T-cell (primary cell): ENCODE results near the gene RASL10B. TPM values are rescaled to one million over a fixed set of nuclear protein-coding genes. Genes with fewer than 3 reads are reported as not detected.
A peak's percentile ranks its signal among the peaks of the same experiment; 100 is the strongest.

Experiments used
- ATAC-seq, 4 experiments: fragments of 200-7000 bp in 3 of 4; fragments of 150-1000 bp in 1 of 4; cut with Tn5 transposase; replicated peaks in 1 of 4; 1 replicate in 3 of 4; 2 replicates in 1 of 4; pipeline ENCODE4 v1.10.0; 2021; ENCODE audit warnings: moderate library complexity in 3 of 4, mild to moderate bottlenecking in 2 of 4, moderate number of reproducible peaks in 1 of 4
- CTCF ChIA-PET, 2 donors: fragments of 300-600 bp; sonication (Branson Sonifier 250); formaldehyde crosslinking; loops; one replicate each; lab custom pipeline; 2022; ENCODE audit warnings: antibody characterized with exemption in 2 of 2; lab: Charles Lee
- POLR2A ChIA-PET, 2 donors: fragments of 300-600 bp; sonication (Branson Sonifier 250); formaldehyde crosslinking; loops; one replicate each; lab custom pipeline; 2022; ENCODE audit warnings: antibody characterized with exemption in 2 of 2; lab: Charles Lee
- DNase-seq, 35 experiments: peaks; one replicate each; pipeline versions ENCODE4 v3.0.0 to v3.0.0-alpha.2; 2013 to 2023
- H3K27ac ChIP-seq: one replicate; pipeline ENCODE4 v1.5.1; 2013; ENCODE audit warnings: low read length
- H3K27me3 ChIP-seq, 2 experiments: replicated peaks in 1 of 2; 1 replicate in 1 of 2; 2 replicates in 1 of 2; pipeline versions ENCODE4 v1.6.1 to v1.7.0; 2013; ENCODE audit warnings: low read length in 1 of 2, mixed read lengths in 1 of 2; ENCODE audit not compliant: control insufficient read depth in 2 of 2, insufficient read depth in 2 of 2; ENCODE audit errors: extremely low read depth in 1 of 2
- H3K36me3 ChIP-seq, 2 donors: 1 replicate in 1 of 2; 2 replicates in 1 of 2; pipeline versions ENCODE4 v1.6.1 to v1.7.0; 2013; ENCODE audit warnings: low read length in 1 of 2; ENCODE audit not compliant: control insufficient read depth in 2 of 2, insufficient read depth in 1 of 2; ENCODE audit errors: extremely low read depth in 1 of 2
- H3K4me1 ChIP-seq, 2 experiments: 1 replicate in 1 of 2; 2 replicates in 1 of 2; pipeline versions ENCODE4 v1.6.1 to v1.7.0; 2013; ENCODE audit warnings: low read length in 2 of 2, mixed read lengths in 1 of 2; ENCODE audit not compliant: insufficient read depth in 2 of 2, control insufficient read depth in 1 of 2; ENCODE audit errors: extremely low read depth in 1 of 2
- H3K4me3 ChIP-seq, 2 donors: 1 replicate in 1 of 2; 2 replicates in 1 of 2; pipeline versions ENCODE4 v1.5.1 to v1.7.0; 2013; ENCODE audit warnings: mild to moderate bottlenecking in 2 of 2, low read length in 1 of 2, moderate library complexity in 1 of 2; ENCODE audit not compliant: control insufficient read depth in 1 of 2; ENCODE audit errors: extremely low read depth in 1 of 2
- H3K9me3 ChIP-seq: 2 replicates; pipeline ENCODE4 v1.7.0; 2013
- H3K27ac Mint-ChIP-seq, 2 donors: one replicate each; pipeline ENCODE4 v1.8.0; 2020 to 2021; ENCODE audit warnings: mild to moderate bottlenecking in 2 of 2, mixed read lengths in 2 of 2
- H3K27me3 Mint-ChIP-seq, 2 donors: one replicate each; pipeline ENCODE4 v1.8.0; 2021 to 2022; ENCODE audit warnings: mixed read lengths in 2 of 2
- H3K36me3 Mint-ChIP-seq: one replicate; pipeline ENCODE4 v1.8.0; 2021; ENCODE audit warnings: mixed read lengths
- H3K4me1 Mint-ChIP-seq, 3 donors: one replicate each; pipeline ENCODE4 v1.8.0; 2020 to 2022; ENCODE audit warnings: mixed read lengths in 3 of 3, mild to moderate bottlenecking in 1 of 3
- H3K4me3 Mint-ChIP-seq, 3 donors: one replicate each; pipeline ENCODE4 v1.8.0; 2020 to 2022; ENCODE audit warnings: mild to moderate bottlenecking in 3 of 3, mixed read lengths in 3 of 3, moderate library complexity in 3 of 3
- H3K9me3 Mint-ChIP-seq, 3 donors: one replicate each; pipeline ENCODE4 v1.8.0; 2020 to 2022; ENCODE audit warnings: mixed read lengths in 3 of 3
- WGBS: methylation state at CpG from one replicate; pipeline ENCODE4 v1.1.5; 2013; ENCODE audit warnings: missing lambda C conversion rate; ENCODE audit not compliant: insufficient coverage; 5-methylcytosine and 5-hydroxymethylcytosine counted together
- total RNA-seq, 35 experiments: library from RNA in 6 of 35; stranded (reverse) in 6 of 35; fragments of 120-200 nt in 1 of 35; gene quantifications; one replicate each; pipeline versions ENCODE4 v1.2.1 to v1.2.4 and lab custom pipeline; 2013 to 2026

Gene RASL10B
- total RNA-seq, 5 donors from 2014 or later (not counting 1 experiment from before 2014, with no cell fraction given): 0.38 to 0.56 (median 0.39) TPM

DNA sequence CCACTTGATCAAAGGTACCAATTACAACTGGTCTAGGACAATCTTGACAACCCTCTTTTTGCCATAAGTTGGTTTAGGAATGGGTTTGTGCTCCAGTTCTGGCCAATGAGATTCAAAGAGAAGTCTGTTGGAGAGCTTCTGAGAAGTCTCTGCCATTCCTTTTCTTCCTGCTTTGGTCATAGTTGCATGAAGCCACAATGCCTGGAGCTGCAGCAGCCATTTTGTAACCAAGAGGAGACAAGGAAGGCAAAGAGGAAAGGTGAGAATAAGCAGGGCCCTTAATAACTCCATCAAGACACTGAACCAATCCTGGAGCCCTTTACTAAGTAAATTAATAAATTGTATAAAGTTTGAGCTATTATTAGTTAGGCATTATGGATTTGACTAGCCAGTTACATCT is 25.8 kb downstream of the RASL10B start:
- Histone ChIP-seq H3K27ac (no peak overlapping the region), H3K4me1 (no peaks in the 10 kb centered on the region), H3K27me3 (peaks cover 0 to 8% of the 10 kb centered on the region in 2 experiments), H3K36me3 (no peaks in the 10 kb centered on the region), H3K4me3 (no peak overlapping the region), H3K9me3 (no peaks in the 10 kb centered on the region)
- DNase-seq: no peak
- no peaks in the 10 kb centered on the region for H3K4me1 Mint-ChIP-seq
- POLR2A ChIA-PET: interaction anchor here in 1 of 2 donors (0.7 kb wide), 1 partner anchor 17 kb away, joined by 3 read pairs; no protein-coding TSS in a partner anchor
- H3K4me3 Mint-ChIP-seq: no peak overlapping the region
- H3K36me3 Mint-ChIP-seq: no peaks in the 10 kb centered on the region
- CTCF ChIA-PET: interaction anchor here (0.6 to 1.4 kb wide), 5 partner anchors 10 to 638 kb away, joined by 3 to 9 read pairs (median 3); partner anchors contain the start of gene RAD51D (in 1 of the 2)
- no peak for ATAC-seq
- peaks cover 0 to 8% of the 10 kb centered on the region in 2 donors for H3K27me3 Mint-ChIP-seq
- no peak overlapping the region for H3K27ac Mint-ChIP-seq
- H3K9me3 Mint-ChIP-seq: no peaks in the 10 kb centered on the region

DNA sequence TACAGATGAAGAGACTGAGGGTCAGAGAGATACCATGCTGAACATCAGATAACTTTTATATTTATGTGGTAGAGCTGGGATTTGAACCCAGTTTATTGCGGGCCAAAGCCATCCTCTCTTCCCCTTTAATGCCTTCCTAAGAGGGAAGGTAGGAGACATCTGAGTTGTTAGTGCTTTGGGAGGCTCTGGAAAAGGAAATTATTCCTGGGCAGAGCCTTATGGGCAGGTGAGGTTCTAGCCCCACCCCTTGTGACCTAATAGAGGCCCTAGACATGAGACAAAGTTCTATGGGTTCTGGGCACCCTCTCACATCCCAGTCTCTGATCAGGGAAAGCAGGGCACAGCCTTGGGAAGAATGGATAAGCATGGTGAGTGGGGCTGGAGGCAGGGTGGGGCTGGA is 29.1 kb downstream of the RASL10B start, which contains the start of gene C17orf50:
Gene C17orf50, plus strand, starts transcription at position 301 of the 400 bp plus-strand sequence. Its CDS starts 55 bp downstream, at position 356.
- Histone ChIP-seq H3K27me3 (no peaks in the 10 kb centered on the region), H3K9me3 (no peaks in the 10 kb centered on the region), H3K27ac (no peak within 1 kb of the TSS), H3K4me3 (no peak within 1 kb of the TSS), H3K4me1 (peaks cover 0 to 17% of the 10 kb centered on the region in 2 experiments), H3K36me3 (no peaks in the 10 kb centered on the region)
- Mint-ChIP-seq H3K9me3 (no peaks in the 10 kb centered on the region), H3K27me3 (no peaks in the 10 kb centered on the region), H3K36me3 (no peaks in the 10 kb centered on the region), H3K27ac (no peak within 1 kb of the TSS), H3K4me1 (peaks cover 8 to 11% (median 9%) of the 10 kb centered on the region in 3 donors), H3K4me3 (no peak within 1 kb of the TSS)
- DNase-seq (no peak), ATAC-seq (no peak)
- WGBS: no CpG with 5 or more reads among the region's 1 CpG
- POLR2A ChIA-PET: interaction anchor here (0.6 kb wide), 2 partner anchors 695 to 1328 kb away, joined by 4 to 5 read pairs; no protein-coding TSS in a partner anchor
- CTCF ChIA-PET: no interaction called here

DNA sequence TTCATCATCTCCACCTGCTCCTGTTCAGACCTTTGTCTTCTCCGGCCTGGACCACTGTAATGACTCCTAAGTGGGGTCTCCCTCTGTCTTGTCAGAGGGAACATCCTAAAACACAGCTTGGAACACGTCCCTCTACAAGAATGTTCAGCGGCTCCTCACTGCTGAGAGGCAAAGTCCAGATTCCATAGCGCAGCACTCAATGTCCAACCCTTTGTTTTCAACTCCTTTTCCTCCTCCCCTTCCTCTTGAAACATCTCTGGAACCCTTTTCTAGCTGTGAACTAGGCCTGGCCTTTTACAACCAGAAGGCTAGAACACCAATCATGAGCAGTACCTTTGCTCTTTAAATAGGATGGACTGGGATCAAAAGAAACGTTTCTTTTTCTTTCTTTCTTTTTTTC is 30.2 kb downstream of the RASL10B start:
- no peak for DNase-seq

DNA sequence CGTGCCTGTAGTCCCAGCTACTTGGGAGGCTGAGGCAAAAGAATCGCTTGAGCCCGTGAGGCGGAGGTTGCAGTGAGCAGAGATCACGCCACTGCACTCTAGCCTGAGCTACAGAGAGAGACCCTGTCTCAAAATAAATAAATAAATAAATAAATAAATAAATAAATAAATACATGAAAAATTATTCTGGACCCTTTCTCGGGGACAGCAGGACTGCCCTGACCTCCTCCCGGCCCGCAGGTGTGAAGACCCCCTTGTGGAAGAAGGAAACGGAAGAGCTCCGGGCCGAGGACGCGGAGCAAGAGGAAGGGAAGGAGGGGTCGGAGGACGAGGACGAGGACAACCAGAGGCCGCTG is 32.3 kb downstream of the RASL10B start:
- 14% methylated on average over 13 of the region's 17 CpGs for WGBS
- Histone ChIP-seq H3K27me3 (no peaks in the 10 kb centered on the region), H3K4me1 (peaks cover 0 to 17% of the 10 kb centered on the region in 2 experiments), H3K4me3 (peak overlapping the region; percentile 78 to 83), H3K27ac (no peak overlapping the region), H3K9me3 (no peaks in the 10 kb centered on the region), H3K36me3 (no peaks in the 10 kb centered on the region)
- H3K36me3 Mint-ChIP-seq: no peaks in the 10 kb centered on the region
- peak overlapping the region in 1 of 2 donors; percentile 72 for H3K27ac Mint-ChIP-seq
- H3K27me3 Mint-ChIP-seq: peaks cover 0 to 3% of the 10 kb centered on the region in 2 donors
- DNase-seq (no peak), ATAC-seq (no peak)
- ChIA-PET POLR2A (interaction anchor here (0.5 to 1.4 kb wide), 5 partner anchors 45 to 836 kb away, joined by 4 to 7 read pairs (median 5); partner anchors contain the start of gene TAF15 (in 1 of the 2)), CTCF (interaction anchor here (0.6 to 2.6 kb wide), 25 partner anchors 14 to 1974 kb away, joined by 3 to 75 read pairs (median 4); partner anchors contain the start of genes TAF15 (in 2 of the 2), PEX12 (in 1 of the 2) and RASL10B (in 1 of the 2))
- no peaks in the 10 kb centered on the region for H3K9me3 Mint-ChIP-seq
- H3K4me3 Mint-ChIP-seq: peak overlapping the region; percentile 83 to 94 (median 90)
- peaks cover 8 to 11% (median 10%) of the 10 kb centered on the region in 3 donors for H3K4me1 Mint-ChIP-seq

More for the DNA sequence above, 30.2 kb downstream of the RASL10B start:
- no peak overlapping the region for H3K27ac Mint-ChIP-seq
- Histone ChIP-seq H3K4me1 (peaks cover 0 to 17% of the 10 kb centered on the region in 2 experiments), H3K4me3 (no peak overlapping the region), H3K9me3 (no peaks in the 10 kb centered on the region), H3K27ac (no peak overlapping the region), H3K27me3 (no peaks in the 10 kb centered on the region), H3K36me3 (no peaks in the 10 kb centered on the region)
- H3K27me3 Mint-ChIP-seq: no peaks in the 10 kb centered on the region
- peaks cover 8 to 11% (median 10%) of the 10 kb centered on the region in 3 donors for H3K4me1 Mint-ChIP-seq
- WGBS: 82% methylated on average over 4 of the region's 5 CpGs
- ChIA-PET POLR2A (no interaction called here), CTCF (interaction anchor here in 1 of 2 donors (0.6 kb wide), 2 partner anchors 43 to 44 kb away, joined by 4 read pairs; no protein-coding TSS in a partner anchor)
- H3K4me3 Mint-ChIP-seq: no peak overlapping the region
- no peaks in the 10 kb centered on the region for H3K9me3 Mint-ChIP-seq
- no peaks in the 10 kb centered on the region for H3K36me3 Mint-ChIP-seq
- ATAC-seq: no peak

DNA sequence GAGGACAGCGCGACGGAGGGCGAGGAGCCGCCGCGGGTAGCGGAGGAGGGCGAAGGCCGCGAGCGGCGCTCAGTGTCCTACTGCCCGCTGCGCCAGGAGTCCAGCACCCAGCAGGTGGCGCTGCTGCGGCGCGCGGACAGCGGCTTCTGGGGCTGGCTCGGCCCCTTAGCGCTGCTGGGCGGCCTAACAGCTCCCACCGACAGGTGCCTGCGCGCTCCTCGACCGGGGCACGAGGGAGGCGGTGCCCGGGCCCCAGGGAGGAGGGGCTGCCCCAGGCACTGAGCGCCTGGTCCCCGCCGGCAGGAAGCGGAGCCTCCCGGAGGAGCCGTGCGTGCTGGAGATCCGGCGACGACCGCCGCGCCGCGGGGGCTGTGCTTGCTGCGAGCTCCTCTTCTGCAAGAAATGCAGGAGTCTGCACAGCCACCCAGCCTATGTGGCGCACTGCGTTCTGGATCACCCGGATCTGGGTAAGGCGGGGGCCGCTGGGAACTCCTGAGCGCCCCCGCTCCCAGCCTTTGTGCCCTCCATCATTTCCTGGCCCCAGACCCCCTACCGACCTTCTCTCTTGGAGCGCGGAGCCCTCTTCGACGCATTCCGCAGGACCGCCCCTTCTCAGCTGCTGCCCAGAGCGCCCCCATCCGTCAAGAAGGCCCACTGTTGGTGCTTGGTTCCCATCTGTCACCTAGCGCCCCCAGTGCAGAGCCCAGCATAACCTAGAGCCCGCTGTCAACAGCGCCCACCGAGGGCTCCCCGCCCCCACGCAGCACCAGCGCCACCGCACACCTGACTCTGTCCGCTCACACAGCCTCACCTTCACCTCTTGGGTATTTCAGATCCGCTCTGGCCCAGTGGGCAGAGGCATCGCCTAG is 32.9 kb downstream of the RASL10B start:
- no peaks in the 10 kb centered on the region for H3K36me3 Mint-ChIP-seq
- peak overlapping the region; percentile 57 for H3K27ac ChIP-seq

More for the DNA sequence above, 32.9 kb downstream of the RASL10B start:
- peaks cover 0 to 2% of the 10 kb centered on the region in 2 experiments for H3K27me3 ChIP-seq
- DNase-seq (peak; percentile 60 to 91 (median 75)), ATAC-seq (peak; percentile 85 to 92 (median 90))
- Mint-ChIP-seq H3K27ac (peak overlapping the region; percentile 58 to 83), H3K4me1 (peaks cover 8 to 11% (median 10%) of the 10 kb centered on the region in 3 donors), H3K4me3 (peak overlapping the region; percentile 83 to 94 (median 90)), H3K9me3 (no peaks in the 10 kb centered on the region), H3K27me3 (peaks cover 2 to 3% of the 10 kb centered on the region in 2 donors)
- H3K4me1 ChIP-seq: peaks cover 0 to 17% of the 10 kb centered on the region in 2 experiments
- 2% methylated on average over 75 of the region's 75 CpGs for WGBS
- ChIA-PET POLR2A (interaction anchor here (0.5 to 1.4 kb wide), 3 partner anchors 44 to 111 kb away, joined by 4 to 7 read pairs (median 4); partner anchors contain the start of gene TAF15 (in 1 of the 2)), CTCF (interaction anchor here (0.6 to 2.6 kb wide), 23 partner anchors 15 to 714 kb away, joined by 3 to 75 read pairs (median 5); partner anchors contain the start of genes TAF15 (in 2 of the 2), PEX12 (in 1 of the 2) and RASL10B (in 1 of the 2))
- H3K9me3 ChIP-seq: no peaks in the 10 kb centered on the region
- no peaks in the 10 kb centered on the region for H3K36me3 ChIP-seq
- peak overlapping the region; percentile 78 to 83 for H3K4me3 ChIP-seq
